Iris pigment epithelial cell (primary cell): ENCODE measurements around the gene CD58.

Experiments used
- DNase-seq: peaks from one replicate; pipeline ENCODE4 v3.0.0-alpha.2; 2011; ENCODE audit warnings: low read depth

Gene CD58

GRCh38 chr1:116510361-116510760, 60.5 kb downstream of the CD58 start:
- no peak for DNase-seq

- peak; percentile 85 for DNase-seq
These were observed 61.5 kb downstream of the CD58 start for GRCh38 chr1:116508984-116509980.

GRCh38 chr1:116508085-116508983, 62.5 kb downstream of the CD58 start:
- no peak for DNase-seq

GRCh38 chr1:116507631-116508030, 63.2 kb downstream of the CD58 start:
- DNase-seq: no peak

GRCh38 chr1:116506132-116507004, 64.5 kb downstream of the CD58 start:
- no peak for DNase-seq

- peak; percentile 90 for DNase-seq
These were observed 66.3 kb downstream of the CD58 start for GRCh38 chr1:116504308-116505156.

- DNase-seq: no peak
These were observed 67.1 kb downstream of the CD58 start for GRCh38 chr1:116503546-116504307.

GRCh38 chr1:116502671-116503314, 68.0 kb downstream of the CD58 start:
- no peak for DNase-seq

- no peak for DNase-seq
These were observed 69.0 kb downstream of the CD58 start for GRCh38 chr1:116501870-116502244.

- no peak for DNase-seq
These were observed 69.5 kb downstream of the CD58 start for GRCh38 chr1:116501125-116501869.

- DNase-seq: peak; percentile 62
These were observed 71.8 kb downstream of the CD58 start for GRCh38 chr1:116498789-116499628.

- DNase-seq: peak; percentile 69
These were observed 73.2 kb downstream of the CD58 start for GRCh38 chr1:116497656-116498055.

- no peak for DNase-seq
These were observed 73.9 kb downstream of the CD58 start for GRCh38 chr1:116496898-116497297.

GRCh38 chr1:116496380-116496779, 74.4 kb downstream of the CD58 start:
- peak; percentile 50 for DNase-seq

- no peak for DNase-seq
These were observed 75.3 kb downstream of the CD58 start for GRCh38 chr1:116495535-116495934.

- no peak for DNase-seq
These were observed 76.1 kb downstream of the CD58 start for GRCh38 chr1:116494745-116495144.

GRCh38 chr1:116494353-116494692, 76.5 kb downstream of the CD58 start:
- no peak for DNase-seq
